GM19025 (cell line): Measurements from ENCODE around the gene SORL1-AS1.

ENCODE experiments used
- ATAC-seq: cut with Tn5 transposase; IDR thresholded peaks from one replicate; pipeline ENCODE4 v1.9.1; 2021; ENCODE audit warnings: mild to moderate bottlenecking, low read depth, moderate library complexity; ENCODE audit not compliant: unreplicated experiment

The SORL1-AS1 gene

GRCh38 chr11:121452609-121453150 is at the start of gene SORL1-AS1:
Gene SORL1-AS1, minus strand, starts transcription at chr11:121452967.
- peak; percentile 22 for ATAC-seq

DNA sequence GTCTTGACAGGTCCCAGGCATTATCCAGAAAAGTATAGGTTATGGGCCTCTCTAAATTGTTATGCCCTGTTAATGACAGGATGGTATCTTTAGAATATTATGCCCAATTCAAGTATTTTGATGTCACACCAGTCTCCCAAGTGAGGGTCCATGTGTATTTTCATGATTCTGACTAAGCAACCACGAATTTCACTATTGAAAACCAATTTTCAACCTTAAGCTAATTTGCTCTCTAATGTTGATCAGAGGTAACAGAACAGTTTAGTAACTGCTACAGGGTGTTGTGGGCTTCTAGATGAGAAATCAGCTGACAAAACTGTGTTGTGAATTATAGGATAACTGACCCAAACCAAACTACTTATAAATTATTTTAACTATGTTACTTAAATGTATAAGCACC is 48.0 kb upstream of the SORL1-AS1 start:
- ATAC-seq = no peak

- ATAC-seq = no peak
Measured at GRCh38 chr11:121500275-121500674, 47.5 kb upstream of the SORL1-AS1 start.

DNA sequence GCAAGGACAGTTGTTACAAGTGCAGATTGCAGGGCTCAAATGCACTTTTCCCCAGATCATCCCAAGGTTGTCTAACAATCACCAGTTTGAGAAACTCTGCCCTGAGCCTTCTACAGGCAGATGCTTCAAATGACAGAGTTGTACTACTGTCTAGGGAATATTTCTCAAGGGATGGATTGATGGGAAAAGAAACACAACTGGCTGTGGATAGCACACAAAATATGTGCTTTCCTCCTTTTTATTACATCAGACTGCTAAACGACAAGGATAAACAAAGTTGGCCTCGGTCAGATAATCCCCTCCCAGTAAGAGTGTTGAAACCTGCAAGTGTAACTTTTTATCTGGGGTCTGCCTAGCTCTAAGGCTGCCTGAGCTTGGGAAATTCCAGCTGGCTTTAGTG is 46.6 kb upstream of the SORL1-AS1 start:
- ATAC-seq = no peak

GRCh38 chr11:121497176-121497998 is 44.6 kb upstream of the SORL1-AS1 start:
- no peak for ATAC-seq

GRCh38 chr11:121494355-121495099 is 41.8 kb upstream of the SORL1-AS1 start:
- ATAC-seq = no peak

DNA sequence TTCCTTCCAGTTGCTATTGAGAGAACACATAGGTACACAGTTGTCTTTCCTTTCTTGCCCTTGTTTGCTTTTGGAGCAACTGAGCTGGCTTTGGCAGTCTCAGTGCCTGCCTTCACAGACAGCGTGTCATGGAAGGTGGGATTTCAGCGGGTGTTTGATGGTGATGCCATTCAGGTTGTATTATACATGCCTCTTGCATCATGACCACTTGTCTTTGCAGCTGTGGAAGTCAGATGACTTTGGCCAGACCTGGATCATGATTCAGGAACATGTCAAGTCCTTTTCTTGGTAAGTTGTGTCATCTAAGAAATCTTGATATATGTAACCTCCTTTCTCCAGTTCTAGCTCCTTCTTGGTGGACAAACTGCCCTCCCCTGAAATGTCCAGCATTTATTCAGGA is 37.1 kb upstream of the SORL1-AS1 start:
- no peak for ATAC-seq

DNA sequence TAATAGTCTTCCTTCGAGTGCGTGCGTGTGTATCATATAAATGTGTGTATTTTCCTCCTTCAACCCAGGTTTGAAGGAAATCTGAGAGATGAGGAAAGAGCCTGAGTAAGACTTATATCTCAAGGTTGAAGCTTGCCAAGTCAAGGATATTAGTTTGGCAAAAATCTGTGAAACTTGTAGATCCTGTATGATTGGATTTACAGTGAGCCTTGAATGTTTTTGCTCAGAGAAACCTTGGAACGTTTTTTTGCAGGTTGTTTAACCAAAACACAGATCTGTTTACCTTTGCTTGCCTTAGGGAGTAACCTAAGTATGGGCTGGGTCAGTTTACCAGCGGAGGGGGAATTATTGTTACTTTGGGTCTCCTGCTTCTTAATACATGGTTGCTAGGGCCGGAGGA is 35.9 kb upstream of the SORL1-AS1 start:
- ATAC-seq = no peak

- ATAC-seq = no peak
Measured at GRCh38 chr11:121488170-121488569, 35.4 kb upstream of the SORL1-AS1 start.

GRCh38 chr11:121487191-121487590 is 34.4 kb upstream of the SORL1-AS1 start:
- no peak for ATAC-seq

- ATAC-seq = no peak
Measured at GRCh38 chr11:121486054-121486453, 33.3 kb upstream of the SORL1-AS1 start.

GRCh38 chr11:121485216-121485615 is 32.4 kb upstream of the SORL1-AS1 start:
- no peak for ATAC-seq

- ATAC-seq = no peak
Measured at GRCh38 chr11:121483805-121484480, 31.2 kb upstream of the SORL1-AS1 start.

GRCh38 chr11:121482231-121483129 is 29.7 kb upstream of the SORL1-AS1 start:
- peak; percentile 85 for ATAC-seq

GRCh38 chr11:121481484-121482230 is 28.9 kb upstream of the SORL1-AS1 start:
- ATAC-seq = peak; percentile 23

DNA sequence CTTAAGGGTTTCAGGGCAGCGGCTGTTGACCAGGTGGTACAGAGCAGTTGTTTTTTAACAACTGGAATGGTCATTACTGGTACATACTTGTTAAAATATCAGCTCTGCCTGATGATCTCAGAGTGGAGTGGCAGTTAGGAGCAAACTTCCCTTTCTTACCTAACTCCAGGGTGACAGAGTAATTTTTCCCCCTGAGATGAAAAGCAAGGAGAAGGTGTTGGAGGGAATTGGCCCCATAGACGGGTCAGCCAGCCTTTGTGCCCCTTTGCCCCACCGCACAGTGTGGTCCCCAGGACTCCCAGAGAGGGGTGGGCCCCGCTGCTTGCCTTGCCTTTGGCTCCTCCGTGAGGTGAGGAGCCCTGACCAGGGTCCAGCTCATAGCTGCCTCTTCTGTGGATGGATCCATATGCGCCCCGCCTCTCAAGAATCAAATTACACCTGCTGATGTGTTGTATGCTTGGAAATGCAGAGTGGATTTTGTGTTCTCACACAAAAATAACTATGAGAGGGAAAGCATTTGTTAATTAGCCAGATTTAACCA is 27.0 kb upstream of the SORL1-AS1 start:
- ATAC-seq = no peak

- no peak for ATAC-seq
Measured at GRCh38 chr11:121478895-121479697, 26.3 kb upstream of the SORL1-AS1 start.

- no peak for ATAC-seq
Measured at GRCh38 chr11:121478226-121478894, 25.6 kb upstream of the SORL1-AS1 start.
